ENCODE data around the gene SYNE3. TPM values are rescaled to one million over a fixed set of nuclear protein-coding genes. Genes with fewer than 3 reads are reported as not detected.
A peak's percentile ranks its signal among the peaks of the same experiment; 100 is the strongest.

SYNE3 gene
- total and polyA plus RNA-seq, 9 of the 15 experiments (the other 6 are each of a cell fraction or from before 2014, with no cell fraction given): 0.04 to 3.1 (median 0.55) TPM

- TF ChIP-seq ATF4 (CRISPR knock-in tag; IDR thresholded peaks at IDR 0.05): no peak
- TF ChIP-seq, protein P1, sequence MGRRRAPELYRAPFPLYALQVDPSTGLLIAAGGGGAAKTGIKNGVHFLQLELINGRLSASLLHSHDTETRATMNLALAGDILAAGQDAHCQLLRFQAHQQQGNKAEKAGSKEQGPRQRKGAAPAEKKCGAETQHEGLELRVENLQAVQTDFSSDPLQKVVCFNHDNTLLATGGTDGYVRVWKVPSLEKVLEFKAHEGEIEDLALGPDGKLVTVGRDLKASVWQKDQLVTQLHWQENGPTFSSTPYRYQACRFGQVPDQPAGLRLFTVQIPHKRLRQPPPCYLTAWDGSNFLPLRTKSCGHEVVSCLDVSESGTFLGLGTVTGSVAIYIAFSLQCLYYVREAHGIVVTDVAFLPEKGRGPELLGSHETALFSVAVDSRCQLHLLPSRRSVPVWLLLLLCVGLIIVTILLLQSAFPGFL (CRISPR knock-in tag; IDR thresholded peaks at IDR 0.05): no peak
- no peak for TF ChIP-seq ZNF347 (CRISPR knock-in tag; IDR thresholded peaks at IDR 0.05; ENCODE audit: low read depth)
- TF ChIP-seq ZNF232 (CRISPR knock-in tag; IDR thresholded peaks at IDR 0.05): no peak
- no peak for TF ChIP-seq SMARCA4 (IDR thresholded peaks at IDR 0.05)
- no peak for TF ChIP-seq PRPF4 (IDR thresholded peaks at IDR 0.05; ENCODE audit: insufficient read depth, low read depth, low read length, poor library complexity, severe bottlenecking)
- TF ChIP-seq RBM22 (IDR thresholded peaks at IDR 0.05; ENCODE audit: low read depth, low read length, poor library complexity, severe bottlenecking): no peak
- no peak for TF ChIP-seq TFAM (CRISPR knock-in tag; conservative IDR thresholded peaks at IDR 0.05)
Observed at GRCh38 chr14:95467232-95467631, 49.2 kb downstream of the SYNE3 start (continued).

Small RNAs within 50 kb of the gene (small RNA-seq; reads per million reads assigned to genes)
- 1.5 reads per million, percentile 75 among the genes with 10 or more reads in this experiment for gene SCARNA13

Other genes with a start within 250 kb of the SYNE3 start
- under 0.01 TPM in 1 of 2 replicates, not detected in the other for gene CLMN, start 196.7 kb downstream of the SYNE3 start, total RNA-seq (2014; rRNA removed)
- 0.04 and 0.06 TPM in 2 replicates for gene CLMN, start 196.7 kb downstream of the SYNE3 start, total RNA-seq (2014; rRNA removed; fragmentation: Illumina TruSeq; extraction: Trizol)
- gene CLMN, start 196.7 kb downstream of the SYNE3 start, total RNA-seq (2015; rRNA removed; fragmentation: Illumina TruSeq; extraction: Trizol): not detected in 2 replicates
- 0.09 and 0.18 TPM in 2 replicates for gene CLMN, start 196.7 kb downstream of the SYNE3 start, total RNA-seq (2021)
- 0.11 and 0.14 TPM in 2 replicates for gene CLMN, start 196.7 kb downstream of the SYNE3 start, polyA plus RNA-seq (2011; rRNA removed)
- gene CLMN, start 196.7 kb downstream of the SYNE3 start, polyA plus RNA-seq (2014; fragmentation: Illumina TruSeq; extraction: Trizol): 0.07 and 0.10 TPM in 2 replicates
- gene CLMN, start 196.7 kb downstream of the SYNE3 start, polyA plus RNA-seq (2014; fragmentation: Nextera tagmentation; extraction: Ambion mirVana): not detected
- gene CLMN, start 196.7 kb downstream of the SYNE3 start, polyA plus RNA-seq (2014; rRNA removed): 0.01 TPM in 2 replicates
- gene GLRX5, start 18.4 kb upstream of the SYNE3 start, total RNA-seq (2014; rRNA removed): 78.4 and 97.8 TPM in 2 replicates
- 85.5 and 97.4 TPM in 2 replicates for gene GLRX5, start 18.4 kb upstream of the SYNE3 start, total RNA-seq (2014; rRNA removed; fragmentation: Illumina TruSeq; extraction: Trizol)
- gene GLRX5, start 18.4 kb upstream of the SYNE3 start, total RNA-seq (2015; rRNA removed; fragmentation: Illumina TruSeq; extraction: Trizol): 56.4 and 57.9 TPM in 2 replicates
- 66.8 and 68.0 TPM in 2 replicates for gene GLRX5, start 18.4 kb upstream of the SYNE3 start, total RNA-seq (2021)
- gene GLRX5, start 18.4 kb upstream of the SYNE3 start, polyA plus RNA-seq (2011; rRNA removed): 63.8 and 85.2 TPM in 2 replicates
- gene GLRX5, start 18.4 kb upstream of the SYNE3 start, polyA plus RNA-seq (2014; fragmentation: Illumina TruSeq; extraction: Trizol): 92.8 and 96.8 TPM in 2 replicates
- gene GLRX5, start 18.4 kb upstream of the SYNE3 start, polyA plus RNA-seq (2014; fragmentation: Nextera tagmentation; extraction: Ambion mirVana): 10 to 100 TPM; 16.7 to 20.0 TPM
- 66.4 and 73.9 TPM in 2 replicates for gene GLRX5, start 18.4 kb upstream of the SYNE3 start, polyA plus RNA-seq (2014; rRNA removed)
- gene TCL1B, start 169.8 kb upstream of the SYNE3 start, total RNA-seq (2014; rRNA removed): not detected in 2 replicates
- gene TCL1B, start 169.8 kb upstream of the SYNE3 start, total RNA-seq (2014; rRNA removed; fragmentation: Illumina TruSeq; extraction: Trizol): not detected in 2 replicates
- not detected in 2 replicates for gene TCL1B, start 169.8 kb upstream of the SYNE3 start, total RNA-seq (2015; rRNA removed; fragmentation: Illumina TruSeq; extraction: Trizol)
- gene TCL1B, start 169.8 kb upstream of the SYNE3 start, total RNA-seq (2021): not detected in 2 replicates
- not detected in 2 replicates for gene TCL1B, start 169.8 kb upstream of the SYNE3 start, polyA plus RNA-seq (2011; rRNA removed)
- gene TCL1B, start 169.8 kb upstream of the SYNE3 start, polyA plus RNA-seq (2014; fragmentation: Illumina TruSeq; extraction: Trizol): not detected in 2 replicates
- not detected for gene TCL1B, start 169.8 kb upstream of the SYNE3 start, polyA plus RNA-seq (2014; fragmentation: Nextera tagmentation; extraction: Ambion mirVana)
- gene TCL1B, start 169.8 kb upstream of the SYNE3 start, polyA plus RNA-seq (2014; rRNA removed): not detected in 2 replicates
- gene TCL1A, start 197.5 kb upstream of the SYNE3 start, total RNA-seq (2014; rRNA removed): 0.16 TPM in 1 of 2 replicates, not detected in the other
- not detected in 2 replicates for gene TCL1A, start 197.5 kb upstream of the SYNE3 start, total RNA-seq (2014; rRNA removed; fragmentation: Illumina TruSeq; extraction: Trizol)
- gene TCL1A, start 197.5 kb upstream of the SYNE3 start, total RNA-seq (2015; rRNA removed; fragmentation: Illumina TruSeq; extraction: Trizol): not detected in 2 replicates
- not detected in 2 replicates for gene TCL1A, start 197.5 kb upstream of the SYNE3 start, total RNA-seq (2021)
- gene TCL1A, start 197.5 kb upstream of the SYNE3 start, polyA plus RNA-seq (2011; rRNA removed): not detected in 2 replicates
- gene TCL1A, start 197.5 kb upstream of the SYNE3 start, polyA plus RNA-seq (2014; fragmentation: Illumina TruSeq; extraction: Trizol): 0.10 TPM in 1 of 2 replicates, not detected in the other
- gene TCL1A, start 197.5 kb upstream of the SYNE3 start, polyA plus RNA-seq (2014; fragmentation: Nextera tagmentation; extraction: Ambion mirVana): not detected
- gene TCL1A, start 197.5 kb upstream of the SYNE3 start, polyA plus RNA-seq (2014; rRNA removed): 0.11 TPM in 1 of 2 replicates, not detected in the other